Activated CD4-positive, alpha-beta T cell treated with anti-CD3 and anti-CD28 coated beads, Interleukin-2, amount 50 U/mL, for 24 hours (primary cell): ENCODE results near the gene MRPL36.

ENCODE experiments used
- DNase-seq, 2 donors: peaks; one replicate each; pipeline ENCODE4 v3.0.0-alpha.2; 2020; ENCODE audit warnings: low read depth in 1 of 2, low spot score in 1 of 2

MRPL36 gene

DNA sequence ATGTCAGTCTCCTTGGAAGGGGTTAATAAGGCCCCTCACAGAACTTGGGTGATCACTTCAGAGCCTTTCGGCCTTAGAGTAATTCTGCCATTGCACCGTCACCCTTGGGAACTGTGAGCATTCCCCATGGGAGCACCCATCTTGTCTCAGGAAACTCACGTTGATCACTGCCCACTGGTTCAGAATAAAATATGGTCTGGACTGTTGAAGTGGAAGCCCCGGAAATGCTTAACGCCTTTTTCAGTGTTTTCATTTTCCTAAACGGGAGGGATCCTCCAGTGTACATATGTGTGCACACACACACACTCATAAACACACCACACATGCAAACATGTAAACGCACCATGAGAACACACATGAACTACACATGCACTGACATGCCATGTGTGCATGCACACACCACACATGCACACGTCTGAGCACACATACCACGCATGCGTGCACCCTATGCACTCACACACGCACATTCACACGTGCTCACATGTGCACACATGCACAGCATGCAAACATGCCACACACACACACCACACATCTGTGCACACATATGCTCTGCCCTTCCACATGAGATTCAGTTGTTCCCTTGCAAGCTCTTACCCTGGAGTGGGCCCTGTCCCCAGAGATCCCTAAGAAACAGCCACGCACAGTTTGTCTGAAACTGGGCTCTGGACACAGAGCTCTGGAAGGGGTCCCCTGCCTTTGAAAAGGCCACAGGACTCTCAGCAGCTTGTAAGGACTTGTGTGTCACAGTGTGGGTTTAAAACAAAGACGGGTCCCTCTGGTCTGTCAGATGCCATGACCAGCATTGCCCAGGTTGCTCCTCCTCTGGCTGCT lies 17.0 kb downstream of the MRPL36 start:
- no peak for DNase-seq

DNA sequence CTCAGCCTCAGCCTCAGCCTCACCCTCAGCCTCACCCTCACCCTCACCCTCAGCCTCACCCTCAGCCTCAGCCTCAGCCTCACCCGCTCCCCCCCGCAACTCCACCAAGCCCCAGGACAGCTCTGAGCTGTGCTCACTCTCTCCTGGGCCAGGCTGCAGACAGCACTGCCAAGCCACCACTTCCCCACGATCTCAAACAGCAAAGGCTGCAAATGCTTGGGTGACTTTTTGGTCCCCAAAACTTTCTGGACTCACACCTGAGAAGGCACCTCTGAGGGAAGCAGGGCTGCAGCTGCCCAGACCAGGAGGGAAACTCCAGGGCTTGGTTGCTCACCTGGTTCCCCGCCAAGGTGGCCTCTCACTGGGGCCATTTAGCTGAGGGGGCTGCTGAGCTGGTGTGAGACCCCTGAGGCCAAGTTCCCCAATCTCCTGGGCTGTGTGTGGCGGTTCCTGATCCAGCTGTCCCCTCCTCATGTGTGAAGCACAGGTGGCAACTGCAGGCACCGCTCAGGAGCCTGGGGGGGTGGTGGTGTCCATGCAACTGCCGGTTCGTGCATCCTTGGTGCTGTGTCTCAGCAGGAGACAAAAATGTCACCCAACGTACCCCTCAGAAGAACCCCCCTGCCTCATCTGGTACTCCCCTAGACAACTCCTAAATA lies 17.8 kb downstream of the MRPL36 start:
- no peak for DNase-seq

DNA sequence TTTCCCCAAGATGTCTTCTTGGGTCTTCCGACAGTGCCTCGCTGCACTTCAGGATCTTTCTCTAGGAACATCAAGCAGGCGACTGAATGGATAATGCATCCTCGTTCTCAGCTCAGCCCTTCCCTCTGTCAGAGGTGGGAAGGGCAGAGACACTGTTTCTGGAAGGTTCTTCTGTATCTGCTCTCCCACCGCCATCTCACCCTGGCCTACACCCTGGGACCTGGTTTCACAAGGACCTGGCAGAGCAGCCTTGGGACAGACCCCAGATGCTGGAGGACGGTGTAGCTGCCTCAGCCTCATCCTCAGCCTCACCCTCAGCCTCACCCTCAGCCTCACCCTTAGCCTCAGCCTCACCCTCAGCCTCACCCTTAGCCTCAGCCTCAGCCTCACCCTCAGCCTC lies 18.5 kb downstream of the MRPL36 start:
- no peak for DNase-seq

DNA sequence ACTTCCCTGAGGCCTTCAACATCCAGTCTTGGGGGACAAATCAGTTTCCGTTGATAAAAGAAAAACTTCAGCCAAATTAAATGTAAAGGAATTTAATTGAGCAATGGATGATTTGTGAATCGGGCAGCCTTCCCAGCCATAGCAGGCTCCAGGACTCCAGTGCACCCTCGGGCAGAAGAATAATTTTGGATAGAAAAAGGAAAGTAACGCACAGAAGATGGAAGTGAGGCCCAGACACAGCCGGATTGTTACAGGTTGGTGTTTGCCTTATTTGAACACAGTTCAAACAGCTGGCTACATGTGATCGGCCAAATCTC lies 19.1 kb downstream of the MRPL36 start:
- DNase-seq: no peak

DNA sequence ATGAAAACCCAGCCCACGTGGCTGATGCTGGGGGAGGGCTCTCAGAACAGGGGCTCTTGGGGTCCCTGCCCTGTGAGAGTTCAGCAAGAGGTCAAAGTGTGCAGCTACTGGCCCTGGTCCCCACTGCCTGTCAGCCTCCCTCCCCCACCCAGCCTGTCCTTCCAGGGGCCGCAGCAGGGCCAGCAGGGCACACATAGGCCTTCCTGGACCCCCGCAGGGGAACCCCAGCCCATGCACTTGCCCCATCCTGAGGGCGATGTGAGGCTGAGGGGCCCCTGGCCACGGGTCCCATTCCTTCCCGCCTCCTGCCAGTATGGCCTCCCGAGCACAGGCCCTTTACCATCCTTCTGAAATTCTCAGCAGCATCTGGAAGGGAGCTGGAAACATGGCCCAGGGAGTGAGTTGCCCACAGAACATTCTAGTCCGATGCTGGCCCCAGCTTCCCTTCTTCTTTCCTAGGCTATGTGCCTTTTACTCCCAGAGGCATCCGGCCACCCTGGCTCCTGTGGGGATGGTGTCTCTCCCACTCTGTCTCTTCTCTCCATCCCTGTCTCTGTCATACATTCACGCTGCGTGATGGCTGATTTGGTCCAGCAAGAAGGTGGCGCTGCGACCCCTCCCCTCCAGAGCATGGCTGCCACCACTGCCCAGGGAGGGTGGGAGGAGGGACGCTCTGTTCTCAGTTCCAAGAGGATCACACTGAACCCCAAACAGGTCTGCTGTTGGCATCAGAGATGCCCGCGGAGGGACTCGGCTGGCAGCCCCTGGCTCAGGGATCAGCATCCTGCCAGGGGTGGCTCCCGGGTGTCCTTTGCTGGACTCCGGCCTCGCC lies 19.6 kb downstream of the MRPL36 start:
- DNase-seq: no peak

DNA sequence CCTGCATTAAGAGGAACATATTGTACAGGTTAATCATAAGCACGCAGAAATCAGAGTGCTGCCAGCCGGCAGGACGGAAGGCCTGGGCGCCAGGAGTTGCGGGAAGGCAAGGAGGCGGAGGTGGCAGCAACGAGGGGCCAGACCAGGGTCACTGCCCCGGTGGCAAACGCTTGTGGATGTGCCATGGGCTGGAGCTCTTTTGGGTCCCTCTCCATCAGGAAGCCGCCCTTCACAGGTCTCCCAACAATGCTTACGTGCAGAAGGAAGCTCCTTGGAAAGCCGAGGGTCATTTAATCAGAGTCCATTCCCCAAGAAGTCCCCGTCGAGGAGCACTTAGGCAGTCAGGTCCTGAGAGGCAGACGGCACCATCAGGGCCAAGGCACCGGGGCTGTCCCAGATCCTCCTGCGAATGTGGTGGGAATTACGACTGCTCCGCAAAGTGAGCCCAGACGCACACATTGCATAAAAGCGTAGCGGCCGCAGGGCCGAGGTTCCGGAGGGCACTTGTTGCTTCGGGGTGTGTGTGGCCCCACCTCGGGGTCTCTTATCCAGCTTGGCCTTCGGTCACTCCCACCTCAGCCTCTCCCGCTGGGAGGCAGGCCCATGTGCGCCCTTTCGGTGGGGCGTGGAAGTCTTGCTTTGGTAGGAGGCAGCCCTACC lies 20.5 kb downstream of the MRPL36 start:
- no peak for DNase-seq

DNA sequence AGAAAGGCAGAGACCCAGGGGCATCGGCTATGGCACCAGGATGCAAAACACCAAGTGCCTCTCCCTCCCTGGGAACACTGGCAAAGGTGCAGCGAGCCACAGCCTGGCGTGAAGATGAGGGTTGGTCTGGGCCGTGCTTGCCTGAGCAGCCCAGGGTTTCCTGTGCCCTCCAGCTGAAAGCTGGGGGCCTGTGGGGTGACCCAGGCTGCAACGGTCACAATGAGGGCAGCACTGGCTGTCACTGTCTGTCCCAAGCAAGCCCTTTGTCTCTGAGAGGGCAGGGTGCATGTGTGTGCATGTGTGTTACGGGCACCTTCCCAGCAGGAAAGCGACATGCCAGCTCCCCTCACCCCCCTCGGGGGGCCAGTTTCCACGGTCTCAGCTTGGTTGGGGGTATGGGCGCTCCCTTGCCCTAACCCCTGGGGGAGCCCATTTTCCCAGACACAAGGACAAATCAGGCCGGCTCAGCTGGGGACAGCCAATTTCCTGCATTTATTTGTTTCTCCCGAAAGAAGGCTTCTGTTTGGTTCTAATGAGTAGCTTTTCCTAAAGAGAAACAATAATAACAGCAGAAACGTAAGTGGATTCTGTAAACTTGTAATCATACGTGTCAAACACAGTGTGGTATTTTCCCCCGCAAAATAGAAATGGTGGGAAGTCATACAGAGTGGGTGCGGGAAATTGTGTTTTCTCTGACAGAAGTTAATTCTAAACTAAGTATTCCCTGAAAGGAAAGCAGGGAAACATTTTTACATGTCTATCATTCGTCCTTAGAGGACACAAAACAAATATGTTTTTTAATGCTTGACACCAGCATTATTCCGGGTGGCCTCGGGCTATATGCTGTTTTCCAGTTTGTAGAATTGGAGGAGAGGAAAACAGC lies 21.3 kb downstream of the MRPL36 start:
- no peak for DNase-seq

DNA sequence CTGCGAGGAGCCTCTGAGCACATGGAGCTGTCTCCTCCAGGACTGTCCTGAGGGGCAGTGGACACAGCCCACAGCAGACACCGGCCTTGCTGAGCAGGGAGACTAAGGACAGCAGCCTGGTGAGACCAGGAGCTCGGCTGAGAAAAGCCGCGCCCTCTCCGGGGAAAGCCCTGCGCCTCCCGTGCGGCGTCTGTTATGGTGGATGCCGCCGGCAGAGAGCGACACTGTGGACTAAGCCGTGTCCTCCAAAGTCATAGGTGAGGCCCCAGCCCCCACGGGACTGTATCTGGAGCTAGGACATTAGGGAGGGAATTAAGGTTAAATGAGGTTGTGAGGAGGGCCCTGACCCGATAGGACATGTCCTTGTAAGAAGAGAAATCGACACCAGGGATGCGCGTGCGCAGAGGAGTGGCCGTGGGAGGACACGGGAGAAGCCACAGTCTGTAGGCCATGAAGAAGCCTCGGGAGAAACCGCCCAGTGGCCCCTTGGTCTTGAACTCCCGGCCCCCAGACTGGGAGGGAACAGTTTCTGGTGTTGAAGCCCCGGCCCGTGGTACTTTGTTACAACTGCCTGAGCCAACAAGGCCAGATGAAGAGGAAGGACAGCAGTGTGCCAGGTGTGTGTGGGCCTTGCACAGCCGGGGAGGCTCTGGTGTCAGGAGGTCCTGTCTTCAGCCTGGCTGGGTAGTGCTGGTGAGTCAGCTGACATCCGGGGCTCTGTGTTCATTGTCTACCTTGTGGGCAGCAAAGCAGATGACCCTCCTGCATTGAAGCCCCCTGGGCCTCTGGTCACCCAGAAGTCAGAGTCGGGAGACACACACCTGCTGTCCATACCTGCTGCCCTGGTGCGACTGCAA lies 22.1 kb downstream of the MRPL36 start:
- no peak for DNase-seq

DNA sequence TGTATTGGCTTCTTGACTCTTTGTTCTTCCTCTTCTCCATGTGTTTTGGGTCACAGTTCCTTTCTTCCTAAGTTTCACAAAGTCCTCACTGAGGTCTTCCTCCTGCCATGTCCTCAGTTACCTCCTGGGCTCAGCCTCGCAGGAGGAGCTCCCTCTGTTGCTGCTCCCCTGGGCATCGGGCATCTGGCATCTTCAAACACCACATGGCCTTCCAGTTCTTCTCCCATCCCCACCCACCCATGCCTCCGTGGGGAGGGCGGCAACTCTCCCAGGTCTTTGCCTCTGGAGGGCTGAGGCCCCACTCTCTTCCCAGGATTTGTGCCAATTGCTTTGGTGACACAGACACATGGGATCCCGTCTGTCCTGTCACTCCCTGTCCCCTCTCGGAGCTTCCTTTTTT lies 22.8 kb downstream of the MRPL36 start:
- no peak for DNase-seq

DNA sequence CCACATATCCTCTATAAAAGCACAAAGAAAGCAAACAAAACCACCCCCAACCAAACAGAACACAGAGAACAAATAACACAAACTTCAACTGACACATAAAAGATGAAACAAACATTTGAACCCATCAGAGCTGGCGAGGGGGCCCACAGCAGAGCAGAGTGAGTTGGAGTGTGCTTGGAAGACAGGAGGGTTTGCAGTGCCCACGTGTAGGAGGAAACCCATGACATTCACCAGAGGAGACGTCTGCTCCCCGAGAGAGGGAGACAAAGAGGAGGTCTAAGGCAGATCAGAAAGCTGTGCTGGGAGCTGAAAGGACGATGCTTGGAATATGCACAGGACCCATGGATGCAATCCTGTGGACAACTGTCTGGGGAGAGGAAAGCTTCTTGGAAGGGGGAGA lies 27.0 kb downstream of the MRPL36 start:
- DNase-seq: no peak

DNA sequence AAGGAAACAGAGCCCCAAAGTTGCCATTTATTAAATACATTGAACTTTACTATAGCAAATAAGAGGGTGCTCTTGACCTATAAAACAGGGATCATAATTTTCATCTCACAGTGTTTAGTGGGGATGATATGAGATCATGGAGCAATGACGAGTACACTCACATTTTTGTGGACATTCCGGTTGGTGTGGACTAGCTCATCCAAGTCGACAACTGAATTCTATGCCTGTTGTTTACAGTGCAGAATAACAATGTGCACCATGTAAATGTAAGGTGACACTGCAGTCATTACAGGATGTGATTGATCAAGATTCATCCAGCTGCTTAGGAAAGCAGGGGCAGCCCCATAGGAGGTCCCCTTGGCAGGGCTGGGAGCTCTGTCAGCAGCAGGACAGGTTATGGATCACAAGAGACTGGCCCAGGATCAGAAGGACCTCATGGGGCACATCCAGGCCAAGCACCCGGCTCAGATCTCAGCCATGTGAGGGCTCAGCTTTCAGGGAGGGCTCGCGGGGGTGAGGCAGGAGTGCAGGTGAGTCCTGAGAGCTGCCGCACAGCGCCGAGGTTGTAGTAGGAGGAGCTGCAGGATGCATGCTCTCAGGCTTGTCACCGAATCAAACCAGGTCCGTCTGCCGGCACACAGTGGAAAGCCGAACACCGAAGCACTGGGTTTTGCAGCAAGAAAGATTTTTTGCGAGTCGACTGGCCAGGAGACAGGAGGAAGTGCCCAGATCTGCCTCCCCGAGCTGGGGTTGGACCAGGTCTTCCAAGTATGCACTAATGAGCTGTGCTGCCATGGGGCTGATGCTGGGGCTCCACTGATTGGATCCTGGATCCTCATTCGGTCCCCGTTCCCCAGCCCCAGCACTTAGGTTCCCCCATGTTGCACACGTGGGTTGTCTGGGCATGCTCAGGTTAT lies 28.2 kb downstream of the MRPL36 start:
- no peak for DNase-seq

DNA sequence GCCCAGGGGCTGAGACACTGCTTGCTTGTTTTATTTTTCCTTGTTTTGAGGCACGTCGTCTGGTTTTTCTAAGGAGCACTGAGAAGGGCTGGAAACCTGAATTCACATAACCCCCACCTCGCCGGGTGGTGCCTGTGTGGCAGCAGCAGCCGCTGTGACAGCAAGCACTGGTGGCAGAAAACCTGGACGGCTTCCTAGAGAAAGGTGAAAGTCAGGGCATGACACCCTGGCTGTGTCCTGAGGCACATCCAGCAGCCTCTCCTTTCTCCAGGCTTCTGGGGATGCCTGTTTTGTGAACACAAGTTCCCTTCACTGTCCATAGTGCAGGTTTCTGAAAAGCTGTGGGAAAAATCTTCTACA lies 29.2 kb downstream of the MRPL36 start:
- DNase-seq: no peak

DNA sequence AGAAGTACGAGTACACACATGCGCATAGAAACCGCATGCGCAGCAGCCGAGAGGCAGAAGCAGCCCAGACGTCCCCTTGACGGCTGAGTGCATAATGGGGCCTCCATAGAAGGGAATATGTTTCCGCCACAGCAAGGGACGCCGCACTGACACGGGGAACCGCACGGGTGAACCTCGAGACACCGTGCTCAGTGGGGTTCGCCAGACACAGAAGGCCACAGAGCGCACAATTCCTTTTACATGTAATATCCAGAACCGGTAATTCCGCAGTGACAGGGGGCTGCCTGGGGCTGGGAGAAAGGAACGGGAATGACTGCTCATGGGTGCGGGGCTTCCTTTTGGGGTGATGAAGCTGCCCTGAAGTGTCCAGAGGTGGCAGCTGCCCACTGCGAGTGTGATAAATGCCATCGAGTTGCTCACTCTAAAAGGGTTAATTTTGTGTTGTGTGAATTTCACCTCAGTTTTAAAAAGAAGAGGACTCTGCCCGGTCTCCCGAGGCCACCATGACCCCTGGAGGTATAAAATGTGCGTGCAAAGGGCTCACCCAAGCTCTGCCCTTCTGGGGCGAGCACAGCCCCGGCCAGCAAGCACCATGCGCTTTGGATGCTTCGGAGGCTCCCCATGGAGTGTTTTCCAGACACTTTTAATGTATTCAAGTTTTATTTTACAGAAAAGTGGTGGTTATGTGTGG lies 29.7 kb downstream of the MRPL36 start:
- no peak for DNase-seq

DNA sequence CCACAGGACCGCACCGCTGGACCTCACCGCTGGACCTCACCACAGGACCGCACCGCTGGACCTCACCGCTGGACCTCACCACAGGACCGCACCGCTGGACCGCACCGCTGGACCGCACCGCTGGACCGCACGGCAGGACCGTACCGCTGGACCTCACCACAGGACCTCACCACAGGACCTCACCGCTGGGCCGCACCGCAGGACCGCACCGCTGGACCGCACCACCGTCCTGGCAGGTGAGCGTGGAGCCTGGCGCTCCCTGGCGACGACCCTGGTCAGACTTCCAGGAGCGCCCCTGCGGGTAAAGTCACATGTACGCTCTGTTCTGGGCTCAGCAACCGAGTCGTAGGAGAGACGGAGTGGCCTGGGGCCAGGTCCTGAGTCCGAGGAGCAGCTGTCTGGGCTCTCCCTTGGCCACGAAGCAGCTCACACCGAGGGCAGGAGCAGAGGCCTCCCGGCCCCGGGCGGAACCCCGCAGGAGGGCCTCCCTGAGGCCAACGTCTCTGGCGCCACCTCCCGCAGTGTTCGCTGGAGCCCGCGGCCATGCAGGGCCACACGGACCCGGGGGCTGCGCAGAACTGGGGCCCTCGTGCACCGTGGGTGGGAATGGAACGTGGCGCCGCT lies 30.5 kb downstream of the MRPL36 start:
- no peak for DNase-seq

DNA sequence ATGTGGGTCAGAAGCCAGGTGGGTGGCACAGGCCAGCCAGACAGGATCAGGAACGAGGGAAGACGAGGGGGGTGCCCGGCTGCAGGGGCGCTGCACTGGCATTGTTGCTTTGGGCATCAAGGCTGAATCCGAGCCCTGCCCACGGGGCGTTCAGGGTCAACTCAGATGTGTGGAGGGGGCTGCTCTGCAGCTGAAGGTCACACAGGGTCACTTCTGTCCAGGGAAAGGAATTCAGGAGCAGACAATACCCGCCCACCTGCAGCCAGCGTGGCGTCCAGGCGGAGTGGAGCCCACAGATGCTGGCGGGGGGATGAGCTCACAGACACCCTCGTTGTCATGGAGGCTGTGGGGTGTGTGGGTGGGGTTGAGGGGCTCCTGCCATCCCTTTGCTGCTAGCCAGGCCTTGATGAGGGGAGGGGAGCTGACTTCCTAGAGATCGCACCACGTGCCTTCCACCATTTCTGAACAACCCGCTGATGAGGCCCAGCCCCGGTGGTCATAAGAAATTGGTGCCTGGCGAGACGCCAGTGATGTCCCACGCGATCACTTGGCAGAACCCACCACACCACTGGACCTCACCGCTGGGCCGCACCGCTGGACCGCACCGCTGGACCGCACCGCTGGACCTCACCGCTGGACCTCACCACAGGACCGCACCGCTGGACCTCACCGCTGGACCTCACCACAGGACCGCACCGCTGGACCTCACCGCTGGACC lies 31.2 kb downstream of the MRPL36 start:
- DNase-seq: no peak

DNA sequence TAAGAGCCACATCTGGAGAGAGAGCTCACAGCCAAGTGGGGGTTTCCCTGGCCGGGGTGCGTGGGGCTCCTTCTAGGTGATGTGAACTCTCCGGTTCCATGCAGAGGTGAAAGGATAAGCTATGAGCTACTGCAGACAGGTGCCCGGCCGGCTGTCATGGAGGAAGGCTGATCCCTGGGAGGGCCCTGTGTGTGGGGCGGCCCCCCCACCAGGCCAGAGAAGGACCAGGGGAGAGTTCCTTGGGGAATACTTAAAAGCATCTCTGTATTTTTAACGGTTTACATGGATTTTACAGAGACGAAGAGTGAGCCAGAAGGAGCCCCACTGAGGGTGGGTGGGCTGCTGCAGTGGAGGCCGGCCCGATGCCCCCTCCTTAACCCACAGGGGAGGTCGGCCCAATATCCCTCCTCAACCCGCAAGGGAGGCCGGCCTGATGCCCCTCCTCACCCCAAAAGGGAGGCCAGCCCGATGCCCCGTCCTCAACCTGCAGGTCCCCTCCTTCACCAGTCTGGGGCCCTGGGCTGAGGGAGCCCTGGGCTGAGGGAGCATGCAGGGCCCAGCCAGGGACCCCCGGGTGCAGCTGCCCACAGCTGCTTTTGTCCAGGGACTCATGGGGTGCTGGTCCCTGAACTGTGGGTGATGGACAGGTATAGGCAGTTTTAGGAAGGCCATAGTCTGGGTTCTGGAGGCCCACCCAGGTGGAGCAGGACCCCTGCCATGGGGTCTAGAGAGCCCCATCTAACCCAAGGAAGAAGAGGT lies 31.9 kb downstream of the MRPL36 start:
- DNase-seq: no peak
